AG09319 (cell line): ENCODE data around the gene GSG1L2.

Experiments used
- DNase-seq: peaks from one replicate; pipeline ENCODE4 v3.0.0-alpha.2; 2010; ENCODE audit warnings: low read depth; ENCODE audit errors: extremely low read depth
- CTCF ChIP-seq: IDR thresholded peaks from 2 replicates; pipeline ENCODE4 v1.5.1; 2011; ENCODE audit warnings: low read depth, mild to moderate bottlenecking, inconsistent platforms, low read length, moderate library complexity

Gene GSG1L2

GRCh38 chr17:9825641-9826150 is 3.8 kb upstream of the GSG1L2 start, which contains the start of gene GLP2R:
TSS of gene GLP2R (plus strand) at chr17:9825924. CDS start at chr17:9826064, 140 bp downstream.
- DNase-seq = no peak
- no peak for TF ChIP-seq CTCF

GRCh38 chr17:9824797-9825338 is 3.0 kb upstream of the GSG1L2 start:
- TF ChIP-seq CTCF = no peak
- no peak for DNase-seq

- TF ChIP-seq CTCF = no peak
- no peak for DNase-seq
These were observed 2.2 kb upstream of the GSG1L2 start for GRCh38 chr17:9824094-9824493.

- no peak for DNase-seq
- no peak for TF ChIP-seq CTCF
These were observed 1.4 kb downstream of the GSG1L2 start for GRCh38 chr17:9820448-9820847.

GRCh38 chr17:9818760-9819159 is 3.1 kb downstream of the GSG1L2 start:
- TF ChIP-seq CTCF = no peak
- DNase-seq = no peak

- DNase-seq = no peak
These were observed 4.8 kb downstream of the GSG1L2 start for GRCh38 chr17:9817086-9817485.

GRCh38 chr17:9816472-9816871 is 5.4 kb downstream of the GSG1L2 start:
- DNase-seq = no peak
- TF ChIP-seq CTCF = no peak

More at GRCh38 chr17:9817086-9817485, 4.8 kb downstream of the GSG1L2 start:
- TF ChIP-seq CTCF = no peak
